Measurements from ENCODE around the gene OR10H3. TPM values are rescaled to one million over a fixed set of nuclear protein-coding genes. Genes with fewer than 3 reads are reported as not detected.

OR10H3 gene
- polyA plus RNA-seq, 1 donor from 2014 or later = not detected

GRCh38 chr19:15733895-15734294 lies 3.9 kb upstream of the OR10H3 start:
- Histone ChIP-seq H4K20me1 (ENCODE audit: insufficient read depth) (no peaks in the 10 kb centered on the region), H2AFZ (ENCODE audit: low read depth, low read length) (no peak overlapping the region), H3K9me2 (ENCODE audit: insufficient read depth, low read length) (no peaks in the 10 kb centered on the region), H3K79me2 (replicated peaks; ENCODE audit: insufficient read depth, low read length) (no peaks in the 10 kb centered on the region), H3K36me3 (ENCODE audit: insufficient read depth, low read length) (no peaks in the 10 kb centered on the region), H3K27me3 (ENCODE audit: insufficient read depth, low read depth, low read length) (no peaks in the 10 kb centered on the region), H3K27ac (ENCODE audit: low read length) (no peak overlapping the region), H3K9me3 (ENCODE audit: low read length) (no peaks in the 10 kb centered on the region), H3F3A (ENCODE audit: insufficient read depth, low read length, poor library complexity, severe bottlenecking) (no peaks in the 10 kb centered on the region), H3K4me3 (ENCODE audit: low read length) (no peak overlapping the region), H3K4me2 (ENCODE audit: low read length) (no peak overlapping the region), H3K9ac (ENCODE audit: low read length) (no peak overlapping the region)
- no peak for TF ChIP-seq SMC3 (conservative IDR thresholded peaks at IDR 0.05; ENCODE audit: poor library complexity)
- no peak for TF ChIP-seq EP300 (conservative IDR thresholded peaks at IDR 0.05; ENCODE audit: poor library complexity, severe bottlenecking)
- TF ChIP-seq REST (IDR thresholded peaks at IDR 0.05; ENCODE audit: borderline replicate concordance) = no peak

- H3K9me3 ChIP-seq (ENCODE audit: low read length) = peaks cover 10% of the 10 kb centered on the region
These were observed 3.0 kb downstream of the OR10H3 start for GRCh38 chr19:15740785-15741184.

More at GRCh38 chr19:15740785-15741184, 3.0 kb downstream of the OR10H3 start:
- H3K27me3 ChIP-seq (ENCODE audit: insufficient read depth, low read depth, low read length) = no peaks in the 10 kb centered on the region
- TF ChIP-seq EP300 (conservative IDR thresholded peaks at IDR 0.05; ENCODE audit: poor library complexity, severe bottlenecking) = no peak
- TF ChIP-seq RAD21 (conservative IDR thresholded peaks at IDR 0.05) = no peak
- no peak for TF ChIP-seq MXI1 (conservative IDR thresholded peaks at IDR 0.05; ENCODE audit: poor library complexity, severe bottlenecking)
- TF ChIP-seq CTCF (IDR thresholded peaks at IDR 0.05; ENCODE audit: poor library complexity, severe bottlenecking) = no peak
- no peak for TF ChIP-seq TAF1 (IDR thresholded peaks at IDR 0.05; ENCODE audit: low read depth)
- no peak for TF ChIP-seq POLR2AphosphoS5 (IDR thresholded peaks at IDR 0.05)
- TF ChIP-seq REST (IDR thresholded peaks at IDR 0.05; ENCODE audit: borderline replicate concordance) = no peak
- TF ChIP-seq SMC3 (conservative IDR thresholded peaks at IDR 0.05; ENCODE audit: poor library complexity) = no peak
- no peak for TF ChIP-seq EZH2 (IDR thresholded peaks at IDR 0.05; ENCODE audit: borderline replicate concordance, insufficient read depth, low read length, poor library complexity, severe bottlenecking)
- H3K4me2 ChIP-seq (ENCODE audit: low read length) = no peak overlapping the region
- no peak overlapping the region for H3K27ac ChIP-seq (ENCODE audit: low read length)
- H4K20me1 ChIP-seq (ENCODE audit: insufficient read depth) = no peaks in the 10 kb centered on the region
- H3K9me2 ChIP-seq (ENCODE audit: insufficient read depth, low read length) = no peaks in the 10 kb centered on the region
- no peaks in the 10 kb centered on the region for H3K79me2 ChIP-seq (replicated peaks; ENCODE audit: insufficient read depth, low read length)
- H3K4me3 ChIP-seq (ENCODE audit: low read length) = no peak overlapping the region
- no peak overlapping the region for H3K9ac ChIP-seq (ENCODE audit: low read length)
- no peaks in the 10 kb centered on the region for H3F3A ChIP-seq (ENCODE audit: insufficient read depth, low read length, poor library complexity, severe bottlenecking)
- H2AFZ ChIP-seq (ENCODE audit: low read depth, low read length) = no peak overlapping the region
- no peaks in the 10 kb centered on the region for H3K36me3 ChIP-seq (ENCODE audit: insufficient read depth, low read length)

All from neural cell (in vitro differentiated cells).